ENCODE measurements around the gene LHFPL2.

LHFPL2 gene

GRCh38 chr5:78595458-78595921 is 53.1 kb downstream of the LHFPL2 start:
- Histone ChIP-seq H3K36me3 (ENCODE audit: insufficient read depth, insufficient read length, low read length) (peaks cover 5% of the 10 kb centered on the region), H3K9me3 (ENCODE audit: insufficient read depth, low read length) (no peaks in the 10 kb centered on the region), H3K27me3 (ENCODE audit: insufficient read depth, insufficient read length) (no peaks in the 10 kb centered on the region), H3K4me1 (ENCODE audit: insufficient read depth, insufficient read length) (no peaks in the 10 kb centered on the region), H3K4me3 (ENCODE audit: insufficient read length, low read depth) (no peak overlapping the region), H3K9ac (ENCODE audit: insufficient read length, low read depth) (no peak overlapping the region)
- TF ChIP-seq ZNF274 (IDR thresholded peaks at IDR 0.05; ENCODE audit: low read depth, low read length), result no peak
- TF ChIP-seq YY1 (IDR thresholded peaks at IDR 0.05; ENCODE audit: insufficient read depth, insufficient read length), result no peak
- TF ChIP-seq SUZ12 (IDR thresholded peaks at IDR 0.05; ENCODE audit: extremely low read depth, insufficient read depth, insufficient read length), result no peak
- no peak for DNase-seq (ENCODE audit: low read depth, low spot score)

- no peak for DNase-seq (ENCODE audit: low read depth, low spot score)
- TF ChIP-seq SUZ12 (IDR thresholded peaks at IDR 0.05; ENCODE audit: extremely low read depth, insufficient read depth, insufficient read length), result no peak
- no peak for TF ChIP-seq YY1 (IDR thresholded peaks at IDR 0.05; ENCODE audit: insufficient read depth, insufficient read length)
- TF ChIP-seq ZNF274 (IDR thresholded peaks at IDR 0.05; ENCODE audit: low read depth, low read length), result no peak
- Histone ChIP-seq H3K4me1 (ENCODE audit: insufficient read depth, insufficient read length) (no peaks in the 10 kb centered on the region), H3K9me3 (ENCODE audit: insufficient read depth, low read length) (no peaks in the 10 kb centered on the region), H3K9ac (ENCODE audit: insufficient read length, low read depth) (no peak overlapping the region), H3K36me3 (ENCODE audit: insufficient read depth, insufficient read length, low read length) (peaks cover 5% of the 10 kb centered on the region), H3K27me3 (ENCODE audit: insufficient read depth, insufficient read length) (no peaks in the 10 kb centered on the region), H3K4me3 (ENCODE audit: insufficient read length, low read depth) (no peak overlapping the region)
Measured at GRCh38 chr5:78594610-78595457, 53.7 kb downstream of the LHFPL2 start.

GRCh38 chr5:78594021-78594420 is 54.6 kb downstream of the LHFPL2 start:
- no peaks in the 10 kb centered on the region for H3K27me3 ChIP-seq (ENCODE audit: insufficient read depth, insufficient read length)
- H3K4me3 ChIP-seq (ENCODE audit: insufficient read length, low read depth), result no peak overlapping the region
- no peaks in the 10 kb centered on the region for H3K9me3 ChIP-seq (ENCODE audit: insufficient read depth, low read length)
- TF ChIP-seq YY1 (IDR thresholded peaks at IDR 0.05; ENCODE audit: insufficient read depth, insufficient read length), result no peak
- no peak for TF ChIP-seq SUZ12 (IDR thresholded peaks at IDR 0.05; ENCODE audit: extremely low read depth, insufficient read depth, insufficient read length)
- TF ChIP-seq ZNF274 (IDR thresholded peaks at IDR 0.05; ENCODE audit: low read depth, low read length), result no peak
- no peaks in the 10 kb centered on the region for H3K4me1 ChIP-seq (ENCODE audit: insufficient read depth, insufficient read length)
- H3K36me3 ChIP-seq (ENCODE audit: insufficient read depth, insufficient read length, low read length), result peaks cover 8% of the 10 kb centered on the region
- no peak overlapping the region for H3K9ac ChIP-seq (ENCODE audit: insufficient read length, low read depth)
- DNase-seq (ENCODE audit: low read depth, low spot score), result no peak

GRCh38 chr5:78593465-78593864 is 55.1 kb downstream of the LHFPL2 start:
- Histone ChIP-seq H3K36me3 (ENCODE audit: insufficient read depth, insufficient read length, low read length) (peaks cover 6% of the 10 kb centered on the region), H3K9ac (ENCODE audit: insufficient read length, low read depth) (no peak overlapping the region), H3K4me1 (ENCODE audit: insufficient read depth, insufficient read length) (no peaks in the 10 kb centered on the region), H3K4me3 (ENCODE audit: insufficient read length, low read depth) (no peak overlapping the region), H3K27me3 (ENCODE audit: insufficient read depth, insufficient read length) (no peaks in the 10 kb centered on the region), H3K9me3 (ENCODE audit: insufficient read depth, low read length) (no peaks in the 10 kb centered on the region)
- DNase-seq (ENCODE audit: low read depth, low spot score), result no peak
- TF ChIP-seq YY1 (IDR thresholded peaks at IDR 0.05; ENCODE audit: insufficient read depth, insufficient read length) (no peak), SUZ12 (IDR thresholded peaks at IDR 0.05; ENCODE audit: extremely low read depth, insufficient read depth, insufficient read length) (no peak), ZNF274 (IDR thresholded peaks at IDR 0.05; ENCODE audit: low read depth, low read length) (no peak)

- Histone ChIP-seq H3K4me1 (ENCODE audit: insufficient read depth, insufficient read length) (no peaks in the 10 kb centered on the region), H3K4me3 (ENCODE audit: insufficient read length, low read depth) (no peak overlapping the region), H3K27me3 (ENCODE audit: insufficient read depth, insufficient read length) (no peaks in the 10 kb centered on the region), H3K9me3 (ENCODE audit: insufficient read depth, low read length) (no peaks in the 10 kb centered on the region), H3K36me3 (ENCODE audit: insufficient read depth, insufficient read length, low read length) (peaks cover 6% of the 10 kb centered on the region), H3K9ac (ENCODE audit: insufficient read length, low read depth) (no peak overlapping the region)
- DNase-seq (ENCODE audit: low read depth, low spot score), result no peak
- TF ChIP-seq YY1 (IDR thresholded peaks at IDR 0.05; ENCODE audit: insufficient read depth, insufficient read length) (no peak), SUZ12 (IDR thresholded peaks at IDR 0.05; ENCODE audit: extremely low read depth, insufficient read depth, insufficient read length) (no peak), ZNF274 (IDR thresholded peaks at IDR 0.05; ENCODE audit: low read depth, low read length) (no peak)
Measured at GRCh38 chr5:78592735-78593386, 55.7 kb downstream of the LHFPL2 start.

GRCh38 chr5:78591972-78592700 is 56.4 kb downstream of the LHFPL2 start:
- peaks cover 6% of the 10 kb centered on the region for H3K36me3 ChIP-seq (ENCODE audit: insufficient read depth, insufficient read length, low read length)
- no peak overlapping the region for H3K9ac ChIP-seq (ENCODE audit: insufficient read length, low read depth)
- H3K27me3 ChIP-seq (ENCODE audit: insufficient read depth, insufficient read length), result no peaks in the 10 kb centered on the region
- H3K4me1 ChIP-seq (ENCODE audit: insufficient read depth, insufficient read length), result no peaks in the 10 kb centered on the region
- TF ChIP-seq SUZ12 (IDR thresholded peaks at IDR 0.05; ENCODE audit: extremely low read depth, insufficient read depth, insufficient read length) (no peak), YY1 (IDR thresholded peaks at IDR 0.05; ENCODE audit: insufficient read depth, insufficient read length) (no peak), ZNF274 (IDR thresholded peaks at IDR 0.05; ENCODE audit: low read depth, low read length) (no peak)
- H3K9me3 ChIP-seq (ENCODE audit: insufficient read depth, low read length), result 0 out of 2 replicates have a peak, but pooled peaks cover 2% of the 10 kb centered on the region
- DNase-seq (ENCODE audit: low read depth, low spot score), result no peak
- no peak overlapping the region for H3K4me3 ChIP-seq (ENCODE audit: insufficient read length, low read depth)
